HEK293 (cell line): ENCODE measurements around the gene CD276.

Experiments used
- ATF2 ChIP-seq: fragments of 450-650 bp; formaldehyde crosslinking; IDR thresholded peaks from 2 replicates; pipeline ENCODE4 v1.5.1; 2016; ENCODE audit warnings: missing biosample characterization, missing genetic modification characterization, low read depth
- BCL11B ChIP-seq: fragments of 450-650 bp; formaldehyde crosslinking; IDR thresholded peaks from 2 replicates; pipeline ENCODE4 v1.5.1; 2016; ENCODE audit warnings: low read depth, missing biosample characterization, missing genetic modification characterization
- ELK4 ChIP-seq: IDR thresholded peaks from 2 replicates; pipeline ENCODE4 v1.6.1; 2011; ENCODE audit warnings: mild to moderate bottlenecking, low read depth, low read length, borderline replicate concordance
- FEZF1 ChIP-seq: fragments of 450-650 bp; formaldehyde crosslinking; IDR thresholded peaks from 2 replicates; pipeline ENCODE4 v1.5.1; 2016; ENCODE audit warnings: missing biosample characterization, missing genetic modification characterization
- GLI2 ChIP-seq: fragments of 450-650 bp; formaldehyde crosslinking; IDR thresholded peaks from 2 replicates; pipeline ENCODE4; 2017; ENCODE audit warnings: missing biosample characterization, missing genetic modification characterization, low read depth, borderline replicate concordance
- KLF17 ChIP-seq: fragments of 450-650 bp; formaldehyde crosslinking; IDR thresholded peaks from 2 replicates; pipeline ENCODE4 v1.5.1; 2016; ENCODE audit warnings: missing biosample characterization, missing genetic modification characterization
- REPIN1 ChIP-seq: fragments of 450-650 bp; formaldehyde crosslinking; IDR thresholded peaks from 2 replicates; pipeline ENCODE4 v1.5.1; 2017; ENCODE audit warnings: missing biosample characterization, missing genetic modification characterization, low read depth
- SALL2 ChIP-seq: fragments of 450-650 bp; formaldehyde crosslinking; IDR thresholded peaks from 2 replicates; pipeline ENCODE4 v1.5.0; 2017; ENCODE audit warnings: missing biosample characterization, mild to moderate bottlenecking, missing genetic modification characterization, borderline replicate concordance
- SP7 ChIP-seq: fragments of 450-650 bp; formaldehyde crosslinking; IDR thresholded peaks from 2 replicates; pipeline ENCODE4 v1.5.1; 2016; ENCODE audit warnings: missing biosample characterization, missing genetic modification characterization
- TCF7L2 ChIP-seq: IDR thresholded peaks from 2 replicates; pipeline ENCODE4 v1.6.1; 2011; ENCODE audit warnings: low read depth, mild to moderate bottlenecking, inconsistent platforms, low read length, moderate library complexity, borderline replicate concordance
- ZBTB26 ChIP-seq: fragments of 450-650 bp; formaldehyde crosslinking; optimal IDR thresholded peaks from 2 replicates; pipeline ENCODE3; 2016; ENCODE audit warnings: missing biosample characterization, mild to moderate bottlenecking, missing genetic modification characterization
- ZFP37 ChIP-seq: fragments of 450-650 bp; formaldehyde crosslinking; IDR thresholded peaks from 2 replicates; pipeline ENCODE4 v1.5.1; 2016; ENCODE audit warnings: missing biosample characterization, missing genetic modification characterization
- ZNF174 ChIP-seq: fragments of 450-650 bp; formaldehyde crosslinking; IDR thresholded peaks from 2 replicates; pipeline ENCODE4 v1.5.0; 2017; ENCODE audit warnings: missing biosample characterization, mild to moderate bottlenecking, missing genetic modification characterization
- ZNF292 ChIP-seq: fragments of 450-650 bp; formaldehyde crosslinking; IDR thresholded peaks from 2 replicates; pipeline ENCODE4 v1.5.1; 2016; ENCODE audit warnings: low read depth, missing biosample characterization, missing genetic modification characterization, borderline replicate concordance
- ZNF350 ChIP-seq: fragments of 450-650 bp; formaldehyde crosslinking; IDR thresholded peaks from 2 replicates; pipeline ENCODE4 v1.5.0; 2017; ENCODE audit warnings: missing biosample characterization, mild to moderate bottlenecking, missing genetic modification characterization
- ZNF391 ChIP-seq: fragments of 450-650 bp; formaldehyde crosslinking; IDR thresholded peaks from 2 replicates; pipeline ENCODE4 v1.5.1; 2016; ENCODE audit warnings: low read depth, missing biosample characterization, missing genetic modification characterization, borderline replicate concordance
- ZNF394 ChIP-seq: fragments of 450-650 bp; formaldehyde crosslinking; IDR thresholded peaks from 2 replicates; pipeline ENCODE4 v1.5.1; 2016; ENCODE audit warnings: missing biosample characterization, missing genetic modification characterization, mild to moderate bottlenecking, moderate library complexity, borderline replicate concordance
- ZNF404 ChIP-seq: fragments of 450-650 bp; formaldehyde crosslinking; IDR thresholded peaks from 2 replicates; pipeline ENCODE4 v1.5.1; 2017; ENCODE audit warnings: missing biosample characterization, missing genetic modification characterization
- ZNF433 ChIP-seq: fragments of 450-650 bp; formaldehyde crosslinking; IDR thresholded peaks from 2 replicates; pipeline ENCODE4 v1.5.1; 2016; ENCODE audit warnings: missing biosample characterization, missing genetic modification characterization, low read depth
- ZNF529 ChIP-seq: fragments of 450-650 bp; formaldehyde crosslinking; IDR thresholded peaks from 2 replicates; pipeline ENCODE4 v1.5.1; 2017; ENCODE audit warnings: missing genetic modification characterization, missing biosample characterization; ENCODE audit not compliant: insufficient replicate concordance
- ZNF560 ChIP-seq: fragments of 450-650 bp; formaldehyde crosslinking; IDR thresholded peaks from 2 replicates; pipeline ENCODE4 v1.5.1; 2017; ENCODE audit warnings: missing biosample characterization, missing genetic modification characterization, borderline replicate concordance
- ZNF571 ChIP-seq: fragments of 450-650 bp; formaldehyde crosslinking; IDR thresholded peaks from 2 replicates; pipeline ENCODE4 v1.5.0; 2017; ENCODE audit warnings: missing biosample characterization, missing genetic modification characterization
- ZNF621 ChIP-seq: fragments of 450-650 bp; formaldehyde crosslinking; IDR thresholded peaks from 2 replicates; pipeline ENCODE4 v1.5.1; 2017; ENCODE audit warnings: missing biosample characterization, missing genetic modification characterization
- ZNF626 ChIP-seq: fragments of 450-650 bp; sonication (Bioruptor Pico); formaldehyde crosslinking; IDR thresholded peaks from 2 replicates; pipeline ENCODE4 v1.5.1; 2018; ENCODE audit warnings: missing biosample characterization, missing genetic modification characterization, inconsistent platforms
- ZNF639 ChIP-seq: fragments of 450-650 bp; formaldehyde crosslinking; IDR thresholded peaks from 2 replicates; pipeline ENCODE4 v1.5.1; 2016; ENCODE audit warnings: missing biosample characterization, missing genetic modification characterization
- ZNF654 ChIP-seq: fragments of 450-650 bp; formaldehyde crosslinking; IDR thresholded peaks from 2 replicates; pipeline ENCODE4 v1.5.1; 2016; ENCODE audit warnings: low read depth, missing biosample characterization, missing genetic modification characterization
- ZNF660 ChIP-seq: fragments of 450-650 bp; IDR thresholded peaks from 2 replicates; pipeline ENCODE4 v1.5.1; 2018; ENCODE audit warnings: missing biosample characterization, mild to moderate bottlenecking, missing genetic modification characterization
- ZNF664 ChIP-seq: fragments of 450-650 bp; formaldehyde crosslinking; IDR thresholded peaks from 2 replicates; pipeline ENCODE4 v1.5.1; 2016; ENCODE audit warnings: missing biosample characterization, missing genetic modification characterization
- ZNF704 ChIP-seq: fragments of 450-650 bp; formaldehyde crosslinking; IDR thresholded peaks from 2 replicates; pipeline ENCODE4 v1.5.1; 2016; ENCODE audit warnings: missing biosample characterization, missing genetic modification characterization
- ZNF768 ChIP-seq: fragments of 450-650 bp; formaldehyde crosslinking; IDR thresholded peaks from 2 replicates; pipeline ENCODE4 v1.5.1; 2018; ENCODE audit warnings: missing biosample characterization, mild to moderate bottlenecking, missing genetic modification characterization
- ZNF791 ChIP-seq: fragments of 450-650 bp; formaldehyde crosslinking; IDR thresholded peaks from 2 replicates; pipeline ENCODE4 v1.5.1; 2016; ENCODE audit warnings: missing biosample characterization, missing genetic modification characterization

Gene CD276

GRCh38 chr15:73686781-73687256 is 2.6 kb downstream of the CD276 start (continued):
- TF ChIP-seq ATF2 (tag by site-specific recombination), result peak; percentile 81
- peak; percentile 70 for TF ChIP-seq ZNF660 (tag by site-specific recombination)
- TF ChIP-seq GLI2 (tag by site-specific recombination), result no peak; the same call in 1 of the 2 replicates
- no peak for TF ChIP-seq ZNF292 (tag by site-specific recombination)
- TF ChIP-seq ZNF704, result no peak
- TF ChIP-seq KLF17, result peak; percentile 76
- no peak for TF ChIP-seq REPIN1 (tag by site-specific recombination)
- no peak for TF ChIP-seq ZNF571 (tag by site-specific recombination)
- no peak for TF ChIP-seq ZNF664 (tag by site-specific recombination)
- no peak for TF ChIP-seq ZNF768 (tag by site-specific recombination)
- peak; percentile 70 for TF ChIP-seq FEZF1 (tag by site-specific recombination)
- no peak for TF ChIP-seq SALL2 (tag by site-specific recombination)
- no peak for TF ChIP-seq ZNF621 (tag by site-specific recombination)
- no peak for TF ChIP-seq ZNF404 (tag by site-specific recombination)
- TF ChIP-seq TCF7L2, result no peak
- TF ChIP-seq ZNF654, result no peak
- peak; percentile 62 for TF ChIP-seq SP7
- TF ChIP-seq ZNF639 (tag by site-specific recombination), result peak; percentile 33; the same call in 1 of the 2 replicates
- TF ChIP-seq ZNF174 (tag by site-specific recombination), result no peak
- TF ChIP-seq ZNF791, result no peak
- no peak for TF ChIP-seq ZBTB26
- TF ChIP-seq ZNF626, result no peak
- no peak for TF ChIP-seq ELK4
- no peak for TF ChIP-seq ZNF529 (tag by site-specific recombination)
- TF ChIP-seq ZNF560, result no peak
- no peak for TF ChIP-seq ZNF391 (tag by site-specific recombination)
- no peak for TF ChIP-seq ZNF433 (tag by site-specific recombination)
- TF ChIP-seq ZNF394 (tag by site-specific recombination), result no peak
- no peak for TF ChIP-seq ZNF350 (tag by site-specific recombination)
- TF ChIP-seq ZFP37, result no peak
- TF ChIP-seq BCL11B, result no peak
